AG09309 (cell line): ENCODE data around the gene EP400.

ENCODE experiments used
- DNase-seq: peaks from one replicate; pipeline ENCODE4 v3.0.0-alpha.2; 2010; ENCODE audit warnings: low read depth
- H3K4me3 ChIP-seq: 2 replicates; pipeline ENCODE4 v1.5.1; 2011; ENCODE audit warnings: mild to moderate bottlenecking, low read depth, low read length, moderate library complexity; ENCODE audit not compliant: control insufficient read depth
- TF ChIP-seq, protein P1 (sequence below): IDR thresholded peaks from 2 replicates; pipeline ENCODE4 v1.5.1; 2011; ENCODE audit warnings: mild to moderate bottlenecking, low read depth, low read length, inconsistent platforms; ENCODE audit not compliant: insufficient read depth, control insufficient read depth; ENCODE audit errors: missing control alignments

EP400 gene

DNA sequence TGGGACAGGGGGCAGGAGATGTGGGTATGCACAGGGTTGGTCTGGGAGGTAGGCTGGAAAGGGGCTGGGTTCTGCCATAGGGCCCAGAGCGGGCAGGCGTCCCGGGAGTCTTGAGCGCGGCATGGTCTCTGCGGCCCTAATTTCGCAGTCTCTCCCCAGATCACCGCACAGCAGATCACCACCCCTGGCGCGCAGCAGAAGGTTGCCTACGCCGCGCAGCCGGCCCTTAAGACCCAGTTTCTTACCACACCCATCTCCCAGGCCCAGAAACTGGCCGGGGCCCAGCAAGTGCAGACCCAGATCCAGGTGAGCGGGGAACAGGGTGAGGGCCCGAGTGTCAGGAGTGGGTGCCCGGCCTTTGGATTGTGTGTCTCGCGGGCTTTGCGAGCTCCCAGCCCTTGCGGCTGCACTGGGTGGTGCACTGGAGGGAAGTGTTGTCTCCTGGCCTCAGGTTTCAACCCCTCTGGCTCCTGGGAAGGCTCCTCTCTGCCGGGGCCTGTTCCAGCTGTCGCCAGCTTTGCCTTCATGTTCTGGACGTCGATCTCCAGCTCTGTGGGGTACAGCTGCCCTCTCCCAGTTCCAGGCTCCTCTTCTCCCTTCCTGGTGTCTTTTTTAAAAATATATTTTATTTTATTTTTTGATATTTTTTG is 119.7 kb downstream of the EP400 start:
- no peak overlapping the region for H3K4me3 ChIP-seq
- TF ChIP-seq, protein P1, sequence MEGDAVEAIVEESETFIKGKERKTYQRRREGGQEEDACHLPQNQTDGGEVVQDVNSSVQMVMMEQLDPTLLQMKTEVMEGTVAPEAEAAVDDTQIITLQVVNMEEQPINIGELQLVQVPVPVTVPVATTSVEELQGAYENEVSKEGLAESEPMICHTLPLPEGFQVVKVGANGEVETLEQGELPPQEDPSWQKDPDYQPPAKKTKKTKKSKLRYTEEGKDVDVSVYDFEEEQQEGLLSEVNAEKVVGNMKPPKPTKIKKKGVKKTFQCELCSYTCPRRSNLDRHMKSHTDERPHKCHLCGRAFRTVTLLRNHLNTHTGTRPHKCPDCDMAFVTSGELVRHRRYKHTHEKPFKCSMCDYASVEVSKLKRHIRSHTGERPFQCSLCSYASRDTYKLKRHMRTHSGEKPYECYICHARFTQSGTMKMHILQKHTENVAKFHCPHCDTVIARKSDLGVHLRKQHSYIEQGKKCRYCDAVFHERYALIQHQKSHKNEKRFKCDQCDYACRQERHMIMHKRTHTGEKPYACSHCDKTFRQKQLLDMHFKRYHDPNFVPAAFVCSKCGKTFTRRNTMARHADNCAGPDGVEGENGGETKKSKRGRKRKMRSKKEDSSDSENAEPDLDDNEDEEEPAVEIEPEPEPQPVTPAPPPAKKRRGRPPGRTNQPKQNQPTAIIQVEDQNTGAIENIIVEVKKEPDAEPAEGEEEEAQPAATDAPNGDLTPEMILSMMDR, result no peak
- no peak for DNase-seq

- no peak overlapping the region for H3K4me3 ChIP-seq
- TF ChIP-seq, protein P1, result no peak
- no peak for DNase-seq
Measured at GRCh38 chr12:132070298-132070697, 120.6 kb downstream of the EP400 start.

- no peak overlapping the region for H3K4me3 ChIP-seq
- TF ChIP-seq, protein P1, result no peak
- no peak for DNase-seq
Measured at GRCh38 chr12:132071040-132071810, 121.5 kb downstream of the EP400 start.

GRCh38 chr12:132071830-132072384 is 122.2 kb downstream of the EP400 start:
- no peak overlapping the region for H3K4me3 ChIP-seq
- DNase-seq, result no peak
- TF ChIP-seq, protein P1, result no peak

GRCh38 chr12:132074216-132074615 is 124.5 kb downstream of the EP400 start:
- TF ChIP-seq, protein P1, result no peak
- DNase-seq, result no peak
- H3K4me3 ChIP-seq, result no peak overlapping the region

DNA sequence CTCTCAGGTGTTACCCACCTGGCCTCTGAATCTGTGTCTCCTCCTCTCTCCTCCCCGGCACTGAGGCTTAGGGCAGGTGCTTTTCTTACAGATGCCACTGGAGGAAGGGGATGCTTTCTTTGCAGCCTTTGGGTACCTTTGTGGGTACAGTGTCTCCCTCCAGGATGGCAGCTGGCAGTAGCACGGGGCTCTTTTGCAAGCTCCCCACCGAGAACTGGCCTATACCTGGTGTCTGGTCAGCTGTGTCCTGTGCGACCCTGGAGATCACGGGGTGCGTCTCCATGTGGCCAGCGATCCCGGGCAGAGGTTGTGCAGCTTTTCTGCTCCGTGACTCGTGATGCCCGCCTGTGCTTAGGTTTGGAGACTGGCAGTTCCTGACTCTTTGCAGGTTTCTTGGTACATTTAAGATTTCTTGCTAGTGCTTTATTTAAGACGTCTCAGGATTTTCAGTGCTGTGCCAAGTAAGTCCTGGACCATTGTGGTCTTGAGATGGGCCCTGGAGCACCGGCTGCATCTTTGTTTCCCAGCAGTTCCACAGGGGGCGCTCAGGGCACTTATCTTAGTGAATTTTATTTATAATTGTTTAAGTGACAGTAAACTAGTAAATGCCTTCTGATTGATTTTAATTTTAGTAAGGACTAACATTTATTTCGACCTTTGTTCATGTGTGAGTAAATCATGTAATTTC is 125.4 kb downstream of the EP400 start:
- no peak for DNase-seq
- TF ChIP-seq, protein P1, result no peak
- H3K4me3 ChIP-seq, result no peak overlapping the region
